Keratinocyte (primary cell): ENCODE measurements around the gene GCNT3. TPM values are rescaled to one million over a fixed set of nuclear protein-coding genes. Genes with fewer than 3 reads are reported as not detected.

Experiments used
- DNase-seq: peaks from one replicate; pipeline ENCODE4 v3.0.0-alpha.2; 2011; ENCODE audit warnings: low read depth, missing footprints, low spot score
- FAIRE-seq: peaks from 2 replicates; lab custom pipeline; 2011; peaks lifted over from hg19 to GRCh38; lab: Jason Lieb, UNC
- H2AFZ ChIP-seq: 2 replicates; pipeline ENCODE4 v1.6.0; 2012; ENCODE audit warnings: low read length, control low read depth, inconsistent platforms; ENCODE audit not compliant: control insufficient read depth
- H3K27ac ChIP-seq: 2 replicates; pipeline ENCODE4 v1.5.1; 2011; ENCODE audit warnings: low read length; ENCODE audit not compliant: control insufficient read depth, insufficient read depth
- H3K27me3 ChIP-seq: 3 replicates; pipeline ENCODE4 v1.6.0; 2011; ENCODE audit warnings: low read length; ENCODE audit not compliant: control insufficient read depth, insufficient read depth; ENCODE audit errors: extremely low read depth
- H3K36me3 ChIP-seq, 2 experiments: 2 replicates in 1 of 2; 3 replicates in 1 of 2; pipeline ENCODE4 v1.5.1; 2011; ENCODE audit warnings: low read length in 2 of 2, mild to moderate bottlenecking in 1 of 2; ENCODE audit not compliant: control insufficient read depth in 2 of 2, insufficient read depth in 2 of 2; ENCODE audit errors: extremely low read depth in 1 of 2
- H3K4me1 ChIP-seq: 3 replicates; pipeline ENCODE4 v1.5.1; 2011; ENCODE audit warnings: low read length; ENCODE audit not compliant: control insufficient read depth, insufficient read depth; ENCODE audit errors: extremely low read depth
- H3K4me2 ChIP-seq: 3 replicates; pipeline ENCODE4 v1.6.0; 2011; ENCODE audit warnings: low read depth, low read length; ENCODE audit not compliant: control insufficient read depth, insufficient read depth; ENCODE audit errors: extremely low read depth
- H3K4me3 ChIP-seq, 3 experiments: fragments of 200-600 bp in 1 of 3; sonication (generic) in 1 of 3; 2 replicates in 2 of 3; 3 replicates in 1 of 3; pipeline ENCODE4 v1.5.1; 2011 to 2016; ENCODE audit warnings: low read length in 3 of 3, mild to moderate bottlenecking in 3 of 3, control low read depth in 2 of 3, inconsistent platforms in 1 of 3, low read depth in 1 of 3, mixed read lengths in 1 of 3, mixed run types in 1 of 3, moderate library complexity in 1 of 3; ENCODE audit not compliant: control insufficient read depth in 2 of 3, insufficient read depth in 2 of 3; ENCODE audit errors: extremely low read depth in 1 of 3
- H3K79me2 ChIP-seq: 2 replicates; pipeline ENCODE4 v1.6.0; 2012; ENCODE audit warnings: low read length; ENCODE audit not compliant: control insufficient read depth, insufficient read depth
- H3K9ac ChIP-seq: 3 replicates; pipeline ENCODE4 v1.6.0; 2011; ENCODE audit warnings: low read length; ENCODE audit not compliant: control insufficient read depth, insufficient read depth; ENCODE audit errors: extremely low read depth
- H3K9me1 ChIP-seq: 3 replicates; pipeline ENCODE4 v1.6.0; 2011; ENCODE audit warnings: low read length; ENCODE audit not compliant: control insufficient read depth, insufficient read depth; ENCODE audit errors: extremely low read depth
- H3K9me3 ChIP-seq: 2 replicates; pipeline ENCODE4 v1.5.1; 2012; ENCODE audit warnings: low read depth, low read length; ENCODE audit not compliant: control insufficient read depth
- H4K20me1 ChIP-seq: 3 replicates; pipeline ENCODE4 v1.6.0; 2011; ENCODE audit warnings: low read length; ENCODE audit not compliant: control insufficient read depth, insufficient read depth; ENCODE audit errors: extremely low read depth
- CTCF ChIP-seq, 3 experiments: IDR thresholded peaks in 1 of 3; conservative IDR thresholded peaks in 1 of 3; optimal IDR thresholded peaks in 1 of 3; 2 replicates in 2 of 3; 3 replicates in 1 of 3; pipeline versions ENCODE3 to v1.5.1; 2011; ENCODE audit warnings: low read length in 3 of 3, mild to moderate bottlenecking in 3 of 3, moderate library complexity in 2 of 3, control low read depth in 1 of 3, inconsistent platforms in 1 of 3; ENCODE audit not compliant: insufficient read depth in 2 of 3; ENCODE audit errors: extremely low read depth in 1 of 3
- EZH2 ChIP-seq: IDR thresholded peaks from one replicate; pipeline ENCODE4 v1.6.1; 2012; ENCODE audit warnings: inconsistent platforms, mild to moderate bottlenecking, low read length, moderate library complexity
- dilution Hi-C: fragments of 300-500 bp; cut with MboI; formaldehyde crosslinking; loops from one replicate; pipeline ENCODE4 v1.7.0; 2020; ENCODE audit warnings: low sequenced_read_pairs; ENCODE audit not compliant: extremely low pct_ligation_motif_present
- polyA minus RNA-seq, 3 experiments: library from RNA; depleted of rRNA, polyadenylated mRNA; stranded (reverse); fragments of >200 nt; gene quantifications; 1 replicate in 1 of 3; 2 replicates in 1 of 3; 3 replicates in 1 of 3; pipeline ENCODE4 v1.2.3, GENCODE V29; 2011
- polyA plus RNA-seq, 5 experiments: library from polyadenylated mRNA; depleted of rRNA in 3 of 5; stranded (reverse) in 3 of 5; stranded (forward) in 1 of 5; unstranded in 1 of 5; fragments of >200 nt; gene quantifications; 1 replicate in 1 of 5; 2 replicates in 3 of 5; 3 replicates in 1 of 5; pipeline versions ENCODE4 v1.2.1 to v1.2.3, GENCODE V29; 2011 to 2012; ENCODE audit warnings: missing spikeins in 2 of 5, low read depth in 1 of 5, low replicate concordance in 1 of 5

Gene GCNT3
- polyA plus RNA-seq: 0.12 to 0.26 TPM (median 0.15 TPM) in 3 replicates
- polyA plus RNA-seq (2011; ENCODE audit: low read depth): not detected
- polyA plus RNA-seq (2011; cell fraction: cytosol; rRNA removed): 0.17 and 0.27 TPM in 2 replicates
- polyA plus RNA-seq (2011; cell fraction: nucleus; rRNA removed): 0.48 and 0.64 TPM in 2 replicates
- 0.10 and 0.47 TPM in 2 replicates for polyA plus RNA-seq (2012; ENCODE audit: low replicate concordance)
- not detected in 3 replicates for polyA minus RNA-seq
- polyA minus RNA-seq (2011; cell fraction: cytosol; rRNA and poly(A)+ RNA removed): not detected
- 0.32 and 1.0 TPM in 2 replicates for polyA minus RNA-seq (2011; cell fraction: nucleus; rRNA and poly(A)+ RNA removed)

GRCh38 chr15:59611276-59612260 is at the start of gene GCNT3:
Gene GCNT3 (plus strand): TSS chr15:59611783. CDS start chr15:59618239, 6,456 bp downstream.
- Histone ChIP-seq H2AFZ (no peak within 1 kb of the TSS), H3K4me3 (no peak within 1 kb of the TSS), H3K4me2 (no peak within 1 kb of the TSS), H3K79me2 (no peaks in the 10 kb centered on the region), H3K9me1 (no peaks in the 10 kb centered on the region), H3K27me3 (peaks cover 4% of the 10 kb centered on the region), H3K27ac (no peak within 1 kb of the TSS), H4K20me1 (no peaks in the 10 kb centered on the region), H3K36me3 (no peaks in the 10 kb centered on the region), H3K4me1 (no peaks in the 10 kb centered on the region), H3K9ac (no peak within 1 kb of the TSS), H3K9me3 (no peaks in the 10 kb centered on the region)
- no peak for FAIRE-seq
- TF ChIP-seq EZH2 (no peak), CTCF (optimal IDR thresholded peaks at IDR 0.05 in 1 of 3, IDR thresholded peaks at IDR 0.05 in 1 of 3, conservative IDR thresholded peaks at IDR 0.05 in 1 of 3; ENCODE audit: extremely low read depth in 1 of 3, insufficient read depth in 2 of 3, low read length in 3 of 3) (no peak)
- dilution Hi-C loops: no loop called here
- no peak for DNase-seq

GRCh38 chr15:59562448-59563186 is 49.0 kb upstream of the GCNT3 start:
- FAIRE-seq (no peak), DNase-seq (no peak)
- dilution Hi-C loops: no loop called here
- no peak for TF ChIP-seq EZH2
- no peak for TF ChIP-seq CTCF (optimal IDR thresholded peaks at IDR 0.05 in 1 of 3, IDR thresholded peaks at IDR 0.05 in 1 of 3, conservative IDR thresholded peaks at IDR 0.05 in 1 of 3; ENCODE audit: extremely low read depth in 1 of 3, insufficient read depth in 2 of 3, low read length in 3 of 3)
- H3K27me3 ChIP-seq: no peaks in the 10 kb centered on the region
- H3K9me3 ChIP-seq: no peaks in the 10 kb centered on the region
- no peaks in the 10 kb centered on the region for H4K20me1 ChIP-seq
- H3K9ac ChIP-seq: no peak overlapping the region
- H3K4me3 ChIP-seq: no peak overlapping the region
- H3K9me1 ChIP-seq: no peaks in the 10 kb centered on the region
- H2AFZ ChIP-seq: no peak overlapping the region
- H3K4me2 ChIP-seq: no peak overlapping the region
- no peaks in the 10 kb centered on the region for H3K36me3 ChIP-seq
- no peaks in the 10 kb centered on the region for H3K79me2 ChIP-seq
- H3K27ac ChIP-seq: no peak overlapping the region
- H3K4me1 ChIP-seq: no peaks in the 10 kb centered on the region
